ENCODE measurements around the gene FADS1. TPM values are rescaled to one million over a fixed set of nuclear protein-coding genes. Genes with fewer than 3 reads are reported as not detected.

FADS1 gene
- total and polyA plus RNA-seq, 4 donors = 63.6 to 94.9 (median 91.9) TPM

DNA sequence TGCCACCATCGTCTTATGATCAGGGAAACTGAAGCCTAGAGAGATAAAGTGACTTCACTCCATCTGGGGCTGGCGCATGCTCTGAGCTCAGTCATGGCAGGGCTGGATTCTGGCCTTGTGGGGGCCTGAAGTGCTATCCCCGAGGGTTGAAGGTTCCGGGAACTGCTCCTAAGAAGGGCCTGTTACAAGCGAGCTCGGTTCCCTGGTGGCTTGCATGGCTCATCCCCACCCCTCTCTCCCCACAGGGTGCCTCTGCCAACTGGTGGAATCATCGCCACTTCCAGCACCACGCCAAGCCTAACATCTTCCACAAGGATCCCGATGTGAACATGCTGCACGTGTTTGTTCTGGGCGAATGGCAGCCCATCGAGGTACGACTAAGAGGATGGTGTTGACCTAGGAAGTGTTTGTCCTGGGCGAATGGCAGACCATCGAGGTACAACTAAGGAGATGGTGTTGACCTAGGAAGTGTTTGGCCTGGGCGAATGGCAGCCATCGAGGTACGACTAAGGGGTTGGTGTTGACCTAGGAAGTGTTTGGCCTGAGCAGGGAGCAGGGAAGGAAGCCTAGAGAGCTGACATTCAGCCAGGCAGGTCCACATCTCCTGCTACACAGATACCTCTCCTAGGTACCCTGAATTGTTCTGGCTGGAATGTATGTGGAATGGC, 31.2 kb upstream of the FADS1 start:
- Histone ChIP-seq H3K9me3 (ENCODE audit: control insufficient read depth, insufficient read depth, low read length) (no peaks in the 10 kb centered on the region), H3K4me1 (ENCODE audit: control insufficient read depth, insufficient read depth, low read length) (peaks cover 28% of the 10 kb centered on the region), H3K4me3 (ENCODE audit: low read depth, low read length) (no peak overlapping the region), H3K36me3 (ENCODE audit: control insufficient read depth, insufficient read depth, low read length) (peaks cover 98% of the 10 kb centered on the region), H3K27ac (ENCODE audit: low read depth, low read length) (no peak overlapping the region), H3K27me3 (ENCODE audit: control insufficient read depth, insufficient read depth, low read length) (no peaks in the 10 kb centered on the region)
- 97% methylated on average over 15 of the region's 18 CpGs for WGBS (ENCODE audit: insufficient coverage)
- no peak for DNase-seq (ENCODE audit: low read depth in 4 of 6, low spot score in 6 of 6)

DNA sequence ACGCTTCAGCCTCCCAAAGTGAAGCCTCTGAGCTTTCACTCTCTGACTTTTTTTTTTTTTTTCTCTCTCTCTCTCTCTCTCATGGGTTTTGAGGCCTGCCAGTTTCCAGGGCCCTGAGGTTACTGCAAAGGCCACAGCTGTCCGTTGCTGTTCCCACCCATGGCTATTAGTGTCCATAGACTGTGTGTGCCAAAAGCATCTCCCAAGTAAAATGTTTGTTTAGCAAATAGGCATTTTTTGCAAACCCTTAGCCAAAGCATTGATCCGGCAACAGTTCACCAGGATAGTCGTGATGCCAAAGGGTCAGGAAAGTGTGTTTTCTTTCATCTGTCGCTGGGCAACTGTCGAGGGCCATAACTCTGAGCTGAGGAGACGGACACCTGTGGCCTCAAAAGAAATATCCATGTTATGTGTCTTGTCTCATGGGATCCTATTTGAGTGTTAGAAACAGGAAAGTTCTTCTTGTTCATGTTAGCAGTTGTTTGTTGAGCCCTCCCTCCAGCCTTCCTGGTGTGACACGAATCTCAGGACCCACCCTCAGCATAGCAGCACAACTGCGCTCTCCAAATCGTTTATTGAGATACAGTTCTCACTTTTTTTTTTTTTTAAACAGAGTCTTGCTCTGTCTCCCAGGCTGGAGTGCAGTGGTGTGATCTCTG, 29.7 kb upstream of the FADS1 start:
- H3K4me1 ChIP-seq (ENCODE audit: control insufficient read depth, insufficient read depth, low read length) = peaks cover 33% of the 10 kb centered on the region
- no peak overlapping the region for H3K27ac ChIP-seq (ENCODE audit: low read depth, low read length)
- no peak overlapping the region for H3K4me3 ChIP-seq (ENCODE audit: low read depth, low read length)
- H3K27me3 ChIP-seq (ENCODE audit: control insufficient read depth, insufficient read depth, low read length) = no peaks in the 10 kb centered on the region
- peaks cover 97% of the 10 kb centered on the region for H3K36me3 ChIP-seq (ENCODE audit: control insufficient read depth, insufficient read depth, low read length)
- DNase-seq (ENCODE audit: low read depth in 4 of 6, low spot score in 6 of 6) = no peak
- H3K9me3 ChIP-seq (ENCODE audit: control insufficient read depth, insufficient read depth, low read length) = no peaks in the 10 kb centered on the region
- WGBS (ENCODE audit: insufficient coverage) = 73% methylated on average over 6 of the region's 10 CpGs

DNA sequence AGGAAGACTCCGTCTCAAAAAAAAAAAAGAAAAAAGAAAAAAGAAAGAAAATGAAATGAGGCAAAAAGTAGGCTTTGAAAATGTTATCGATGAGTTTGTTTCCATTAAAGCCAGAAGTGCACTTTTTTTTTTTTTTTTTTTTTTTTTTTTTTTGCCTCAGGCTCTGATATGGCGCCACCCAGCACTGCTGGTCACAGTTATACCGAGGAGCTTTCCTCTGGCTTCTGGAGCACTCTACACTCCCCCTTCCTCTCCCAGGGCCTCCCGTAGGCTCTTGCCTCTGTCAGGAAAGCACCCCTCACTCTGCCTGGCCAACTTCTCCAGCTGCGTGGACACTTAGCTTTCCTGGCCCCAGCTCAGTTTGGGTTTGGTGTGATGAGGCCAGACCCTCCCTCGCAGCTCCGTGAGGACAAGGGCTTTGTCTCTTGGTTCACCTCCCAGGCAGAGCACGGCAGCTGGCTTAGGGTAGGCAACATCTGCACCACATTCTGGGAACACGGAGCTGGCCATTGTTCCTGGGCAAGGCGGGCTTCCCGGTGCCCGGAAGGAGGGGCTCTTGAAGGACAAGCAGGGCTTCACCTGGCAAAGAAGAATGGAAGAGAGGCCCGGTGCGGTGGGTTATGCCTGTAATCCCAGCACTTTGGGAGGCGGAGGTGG, 28.2 kb upstream of the FADS1 start:
- H3K27ac ChIP-seq (ENCODE audit: low read depth, low read length) = no peak overlapping the region
- no peak for DNase-seq (ENCODE audit: low read depth in 4 of 6, low spot score in 6 of 6)
- 82% methylated on average over 13 of the region's 16 CpGs for WGBS (ENCODE audit: insufficient coverage)
- H3K4me1 ChIP-seq (ENCODE audit: control insufficient read depth, insufficient read depth, low read length) = peaks cover 20% of the 10 kb centered on the region
- no peaks in the 10 kb centered on the region for H3K27me3 ChIP-seq (ENCODE audit: control insufficient read depth, insufficient read depth, low read length)
- H3K4me3 ChIP-seq (ENCODE audit: low read depth, low read length) = no peak overlapping the region
- peaks cover 96% of the 10 kb centered on the region for H3K36me3 ChIP-seq (ENCODE audit: control insufficient read depth, insufficient read depth, low read length)
- H3K9me3 ChIP-seq (ENCODE audit: control insufficient read depth, insufficient read depth, low read length) = no peaks in the 10 kb centered on the region

DNA sequence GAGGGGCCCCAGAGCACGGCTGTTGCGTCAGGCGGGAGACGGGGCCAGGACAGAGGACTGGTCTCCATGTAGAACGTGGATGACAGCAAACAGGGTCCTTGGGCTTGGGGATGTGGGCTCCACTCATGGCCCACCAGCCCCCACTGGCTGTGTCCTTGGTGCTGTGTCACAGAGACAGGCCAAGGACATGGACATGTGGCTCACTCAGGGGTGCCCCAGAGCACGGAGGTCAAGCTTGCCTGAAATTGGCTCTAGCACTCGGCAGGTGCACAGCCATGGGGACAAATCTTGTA, 25.7 kb upstream of the FADS1 start:
- H3K36me3 ChIP-seq (ENCODE audit: control insufficient read depth, insufficient read depth, low read length) = peaks cover 92% of the 10 kb centered on the region
- H3K27ac ChIP-seq (ENCODE audit: low read depth, low read length) = peak overlapping the region; percentile 76
- no peak overlapping the region for H3K4me3 ChIP-seq (ENCODE audit: low read depth, low read length)
- 67% methylated on average over 7 of the region's 7 CpGs for WGBS (ENCODE audit: insufficient coverage)
- DNase-seq (ENCODE audit: low read depth in 4 of 6, low spot score in 6 of 6) = no peak
- H3K9me3 ChIP-seq (ENCODE audit: control insufficient read depth, insufficient read depth, low read length) = no peaks in the 10 kb centered on the region
- H3K4me1 ChIP-seq (ENCODE audit: control insufficient read depth, insufficient read depth, low read length) = peaks cover 21% of the 10 kb centered on the region
- no peaks in the 10 kb centered on the region for H3K27me3 ChIP-seq (ENCODE audit: control insufficient read depth, insufficient read depth, low read length)

DNA sequence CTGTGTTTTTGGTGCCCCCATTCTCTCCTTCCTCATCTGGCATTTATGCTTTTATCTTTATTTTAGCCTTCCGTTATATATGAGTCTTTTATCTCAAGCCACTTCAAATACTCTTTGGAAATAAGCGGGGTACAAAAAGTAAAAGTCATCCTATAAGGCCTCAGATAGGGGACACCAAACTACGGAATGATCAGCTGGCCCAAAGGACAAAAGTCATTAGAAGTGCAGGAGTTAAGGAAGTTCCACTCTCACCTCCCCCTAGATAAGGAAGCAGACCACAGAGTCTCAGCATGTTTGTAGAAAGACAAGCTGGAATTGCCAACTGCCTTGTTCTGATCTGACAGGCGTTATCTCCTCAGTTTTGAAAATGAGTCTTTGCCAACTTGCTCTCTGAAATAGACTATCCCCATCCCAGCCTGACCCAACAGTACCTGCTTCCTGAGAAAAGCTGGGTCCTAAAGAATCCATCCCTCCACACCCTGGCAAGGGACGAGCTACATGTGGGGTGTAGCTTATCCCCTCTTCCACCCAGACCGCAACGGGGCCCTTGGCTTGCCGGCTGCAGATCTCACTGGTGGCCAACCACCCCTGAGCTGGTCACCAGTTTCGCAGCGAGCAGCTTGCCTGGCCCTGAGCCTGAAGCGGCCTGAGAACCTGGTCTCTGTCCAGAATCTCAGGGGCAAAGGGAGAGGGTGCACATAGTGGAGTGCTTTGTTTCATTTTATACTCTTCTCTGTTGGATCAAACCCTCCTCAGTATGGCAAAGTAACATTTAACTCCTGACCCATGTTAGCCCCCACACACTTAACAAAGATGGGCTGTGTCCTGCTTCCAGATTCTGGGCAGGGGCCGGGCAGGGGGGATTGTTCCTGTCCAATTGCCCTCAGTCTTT, 25.1 kb upstream of the FADS1 start:
- Histone ChIP-seq H3K27me3 (ENCODE audit: control insufficient read depth, insufficient read depth, low read length) (no peaks in the 10 kb centered on the region), H3K4me1 (ENCODE audit: control insufficient read depth, insufficient read depth, low read length) (peaks cover 24% of the 10 kb centered on the region), H3K4me3 (ENCODE audit: low read depth, low read length) (peak overlapping the region; percentile 16), H3K27ac (ENCODE audit: low read depth, low read length) (peak overlapping the region; percentile 76), H3K36me3 (ENCODE audit: control insufficient read depth, insufficient read depth, low read length) (peaks cover 91% of the 10 kb centered on the region), H3K9me3 (ENCODE audit: control insufficient read depth, insufficient read depth, low read length) (no peaks in the 10 kb centered on the region)
- WGBS (ENCODE audit: insufficient coverage) = 63% methylated on average over 8 of the region's 12 CpGs
- DNase-seq (ENCODE audit: low read depth in 4 of 6, low spot score in 6 of 6) = peak in 1 of 6 donors; percentile 65

DNA sequence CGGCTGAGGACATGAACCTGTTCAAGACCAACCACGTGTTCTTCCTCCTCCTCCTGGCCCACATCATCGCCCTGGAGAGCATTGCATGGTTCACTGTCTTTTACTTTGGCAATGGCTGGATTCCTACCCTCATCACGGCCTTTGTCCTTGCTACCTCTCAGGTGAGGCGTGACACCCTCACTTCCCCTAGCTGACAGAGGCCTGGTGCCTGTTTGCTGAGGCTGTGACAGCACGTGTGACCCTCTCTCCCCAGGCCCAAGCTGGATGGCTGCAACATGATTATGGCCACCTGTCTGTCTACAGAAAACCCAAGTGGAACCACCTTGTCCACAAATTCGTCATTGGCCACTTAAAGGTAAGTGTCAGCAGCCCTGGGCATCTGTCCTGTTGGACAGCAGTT, 23.6 kb upstream of the FADS1 start:
- no peak for DNase-seq (ENCODE audit: low read depth in 4 of 6, low spot score in 6 of 6)
- no peak overlapping the region for H3K4me3 ChIP-seq (ENCODE audit: low read depth, low read length)
- H3K27me3 ChIP-seq (ENCODE audit: control insufficient read depth, insufficient read depth, low read length) = no peaks in the 10 kb centered on the region
- no peaks in the 10 kb centered on the region for H3K9me3 ChIP-seq (ENCODE audit: control insufficient read depth, insufficient read depth, low read length)
- WGBS (ENCODE audit: insufficient coverage) = 98% methylated on average over 7 of the region's 7 CpGs
- H3K4me1 ChIP-seq (ENCODE audit: control insufficient read depth, insufficient read depth, low read length) = peaks cover 29% of the 10 kb centered on the region
- H3K27ac ChIP-seq (ENCODE audit: low read depth, low read length) = no peak overlapping the region
- H3K36me3 ChIP-seq (ENCODE audit: control insufficient read depth, insufficient read depth, low read length) = peaks cover 76% of the 10 kb centered on the region

DNA sequence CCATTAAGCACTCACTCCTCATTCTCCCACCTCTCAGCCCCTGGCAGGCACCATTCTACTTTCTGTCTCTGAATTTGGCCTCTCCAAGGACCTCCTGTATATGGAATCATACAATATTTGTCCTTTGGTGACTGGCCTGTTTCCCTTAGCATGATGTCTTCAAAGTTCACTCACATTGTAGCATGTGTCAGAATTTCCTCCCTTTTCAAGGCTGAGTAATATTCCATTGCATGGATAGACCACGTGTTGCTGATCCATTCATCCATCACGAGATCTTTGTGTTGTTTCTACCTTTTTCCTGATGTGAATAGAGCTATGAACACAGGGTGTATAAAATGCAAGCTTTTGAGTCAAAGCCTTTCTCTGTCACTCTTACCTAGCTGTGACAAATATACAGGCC, 22.9 kb upstream of the FADS1 start:
- Histone ChIP-seq H3K36me3 (ENCODE audit: control insufficient read depth, insufficient read depth, low read length) (peaks cover 70% of the 10 kb centered on the region), H3K27me3 (ENCODE audit: control insufficient read depth, insufficient read depth, low read length) (no peaks in the 10 kb centered on the region), H3K4me3 (ENCODE audit: low read depth, low read length) (no peak overlapping the region), H3K27ac (ENCODE audit: low read depth, low read length) (no peak overlapping the region), H3K9me3 (ENCODE audit: control insufficient read depth, insufficient read depth, low read length) (no peaks in the 10 kb centered on the region), H3K4me1 (ENCODE audit: control insufficient read depth, insufficient read depth, low read length) (peaks cover 31% of the 10 kb centered on the region)
- no peak for DNase-seq (ENCODE audit: low read depth in 4 of 6, low spot score in 6 of 6)
- WGBS (ENCODE audit: insufficient coverage) = no CpG with 5 or more reads among the region's 2 CpGs

DNA sequence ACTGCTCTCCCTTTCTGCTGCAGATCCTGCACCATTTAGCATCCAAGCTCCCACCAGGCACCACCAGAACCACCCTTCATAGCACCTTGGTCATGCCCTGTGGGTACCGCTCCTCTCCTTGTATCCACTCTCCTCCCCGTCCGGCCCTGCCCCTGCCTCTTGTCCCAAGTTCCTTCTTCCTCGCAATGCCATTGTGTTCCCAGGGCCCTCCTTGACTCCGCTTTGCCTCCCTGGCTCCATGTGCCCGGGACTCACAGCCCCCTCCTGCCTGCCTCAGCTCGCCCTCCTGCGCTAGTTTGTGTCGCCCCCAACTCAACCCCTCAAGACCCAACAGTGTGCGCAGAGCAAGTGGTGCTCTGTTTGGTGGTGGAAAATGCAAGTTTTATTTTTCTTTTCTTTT, 22.1 kb upstream of the FADS1 start:
- DNase-seq (ENCODE audit: low read depth in 4 of 6, low spot score in 6 of 6) = no peak
- Histone ChIP-seq H3K27ac (ENCODE audit: low read depth, low read length) (no peak overlapping the region), H3K4me3 (ENCODE audit: low read depth, low read length) (no peak overlapping the region), H3K9me3 (ENCODE audit: control insufficient read depth, insufficient read depth, low read length) (no peaks in the 10 kb centered on the region), H3K4me1 (ENCODE audit: control insufficient read depth, insufficient read depth, low read length) (peaks cover 39% of the 10 kb centered on the region), H3K27me3 (ENCODE audit: control insufficient read depth, insufficient read depth, low read length) (no peaks in the 10 kb centered on the region), H3K36me3 (ENCODE audit: control insufficient read depth, insufficient read depth, low read length) (peaks cover 67% of the 10 kb centered on the region)
- WGBS (ENCODE audit: insufficient coverage) = 98% methylated on average over 6 of the region's 10 CpGs

DNA sequence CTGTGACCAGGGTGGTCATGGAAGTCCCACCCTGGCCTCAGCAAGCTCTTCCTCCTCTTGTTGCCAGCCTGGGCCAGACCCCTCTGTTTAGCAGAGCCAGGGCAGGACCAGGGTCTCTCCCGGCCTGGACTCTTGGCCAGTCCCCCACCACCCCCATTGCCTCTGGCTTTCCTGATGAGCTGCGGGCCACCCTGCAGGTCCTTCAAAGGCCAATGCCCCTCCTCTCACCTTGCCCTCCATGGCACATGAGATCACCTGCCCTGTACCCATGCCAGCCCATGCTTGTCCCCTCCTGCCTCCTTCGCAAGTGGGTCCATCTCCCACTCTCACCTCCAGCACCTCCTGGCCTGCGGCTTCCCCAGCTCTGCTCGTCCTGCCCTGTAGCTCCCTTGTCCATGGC, 21.7 kb upstream of the FADS1 start:
- no peaks in the 10 kb centered on the region for H3K9me3 ChIP-seq (ENCODE audit: control insufficient read depth, insufficient read depth, low read length)
- no peak overlapping the region for H3K27ac ChIP-seq (ENCODE audit: low read depth, low read length)
- peaks cover 43% of the 10 kb centered on the region for H3K4me1 ChIP-seq (ENCODE audit: control insufficient read depth, insufficient read depth, low read length)
- H3K36me3 ChIP-seq (ENCODE audit: control insufficient read depth, insufficient read depth, low read length) = peaks cover 67% of the 10 kb centered on the region
- DNase-seq (ENCODE audit: low read depth in 4 of 6, low spot score in 6 of 6) = no peak
- H3K4me3 ChIP-seq (ENCODE audit: low read depth, low read length) = no peak overlapping the region
- H3K27me3 ChIP-seq (ENCODE audit: control insufficient read depth, insufficient read depth, low read length) = no peaks in the 10 kb centered on the region
- 92% methylated on average over 5 of the region's 5 CpGs for WGBS (ENCODE audit: insufficient coverage)
